Activated naive CD4-positive, alpha-beta T cell treated with anti-CD3 and anti-CD28 coated beads for 36 hours (primary cell): ENCODE results near the gene LRRC43. TPM values are rescaled to one million over a fixed set of nuclear protein-coding genes. Genes with fewer than 3 reads are reported as not detected.

Source experiments
- CTCF ChIA-PET: fragments of 350-600 bp; sonication (Branson Sonifier 250); formaldehyde crosslinking; loops from one replicate; lab custom pipeline; 2021; ENCODE audit warnings: antibody characterized with exemption; lab: Charles Lee
- DNase-seq: peaks from one replicate; pipeline ENCODE4 v3.0.0-alpha.2; 2020
- H3K27ac Mint-ChIP-seq: one replicate; pipeline ENCODE4 v1.8.0; 2021; ENCODE audit warnings: mild to moderate bottlenecking, mixed read lengths
- H3K27me3 Mint-ChIP-seq: one replicate; pipeline ENCODE4 v1.8.0; 2021; ENCODE audit warnings: low read depth, mixed read lengths
- H3K36me3 Mint-ChIP-seq: one replicate; pipeline ENCODE4 v1.8.0; 2021; ENCODE audit warnings: low read depth, mixed read lengths
- H3K4me1 Mint-ChIP-seq: one replicate; pipeline ENCODE4 v1.8.0; 2021; ENCODE audit warnings: low read depth, mixed read lengths
- H3K4me3 Mint-ChIP-seq: one replicate; pipeline ENCODE4 v1.8.0; 2021; ENCODE audit warnings: mild to moderate bottlenecking, moderate library complexity, mixed read lengths
- H3K9me3 Mint-ChIP-seq: one replicate; pipeline ENCODE4 v1.8.0; 2021; ENCODE audit warnings: mixed read lengths
- intact Hi-C: fragments of 100-400 bp; cut with micrococcal nuclease; formaldehyde crosslinking; loops from one replicate; pipeline ENCODE4 v1.15.1; 2023
- total RNA-seq, 2 experiments: library from RNA; stranded (reverse); gene quantifications; one replicate each; pipeline ENCODE4 v1.2.3, GENCODE V29; 2021

Gene LRRC43
- total RNA-seq, 2 experiments from 2014 or later, result 0.60 TPM; not detected in 1

- no peak for DNase-seq
- intact Hi-C loops, result no loop called here
- no peaks in the 10 kb centered on the region for H3K36me3 Mint-ChIP-seq
- CTCF ChIA-PET, result no interaction called here
- H3K9me3 Mint-ChIP-seq, result no peaks in the 10 kb centered on the region
- peaks cover 7% of the 10 kb centered on the region for H3K4me1 Mint-ChIP-seq
- H3K4me3 Mint-ChIP-seq, result no peak overlapping the region
- H3K27me3 Mint-ChIP-seq, result peaks cover 7% of the 10 kb centered on the region
- no peak overlapping the region for H3K27ac Mint-ChIP-seq
Observed at GRCh38 chr12:122185494-122186082, 2.7 kb downstream of the LRRC43 start.

GRCh38 chr12:122187466-122187865, 4.5 kb downstream of the LRRC43 start:
- CTCF ChIA-PET, result interaction anchor here (1.2 kb wide), 1 partner anchor 13 kb away, joined by 4 read pairs; the partner anchor contains the start of gene IL31
- Mint-ChIP-seq H3K27me3 (peaks cover 7% of the 10 kb centered on the region), H3K9me3 (no peaks in the 10 kb centered on the region), H3K36me3 (no peaks in the 10 kb centered on the region), H3K4me1 (peaks cover 7% of the 10 kb centered on the region), H3K4me3 (no peak overlapping the region), H3K27ac (no peak overlapping the region)
- no peak for DNase-seq
- intact Hi-C loops, result no loop called here

GRCh38 chr12:122189626-122190475, 6.9 kb downstream of the LRRC43 start:
- H3K9me3 Mint-ChIP-seq, result peaks cover under 1% of the 10 kb centered on the region
- H3K27me3 Mint-ChIP-seq, result peaks cover 3% of the 10 kb centered on the region
- no peaks in the 10 kb centered on the region for H3K36me3 Mint-ChIP-seq
- no peaks in the 10 kb centered on the region for H3K4me1 Mint-ChIP-seq
- no peak overlapping the region for H3K27ac Mint-ChIP-seq
- CTCF ChIA-PET, result interaction anchor here (0.7 to 1.3 kb wide), 10 partner anchors 34 to 312 kb away, joined by 3 to 6 read pairs (median 3); no protein-coding TSS in a partner anchor
- intact Hi-C loops, result loop anchor here (2.0 kb wide), 1 partner anchor 67 kb away; no protein-coding TSS in a partner anchor
- DNase-seq, result no peak
- H3K4me3 Mint-ChIP-seq, result no peak overlapping the region

GRCh38 chr12:122190842-122191668, 8.1 kb downstream of the LRRC43 start:
- Mint-ChIP-seq H3K9me3 (peaks cover 3% of the 10 kb centered on the region), H3K4me1 (no peaks in the 10 kb centered on the region), H3K27ac (no peak overlapping the region), H3K4me3 (no peak overlapping the region), H3K36me3 (no peaks in the 10 kb centered on the region), H3K27me3 (peaks cover 3% of the 10 kb centered on the region)
- intact Hi-C loops, result loop anchor here (1.0 to 2.0 kb wide), 4 partner anchors 31 to 137 kb away; no protein-coding TSS in a partner anchor
- CTCF ChIA-PET, result interaction anchor here (0.5 to 2.1 kb wide), 19 partner anchors 19 to 313 kb away, joined by 3 to 6 read pairs (median 3); no protein-coding TSS in a partner anchor
- peak; percentile 82 for DNase-seq

- Mint-ChIP-seq H3K27ac (no peak overlapping the region), H3K4me1 (peaks cover 2% of the 10 kb centered on the region), H3K27me3 (peaks cover 3% of the 10 kb centered on the region), H3K4me3 (no peak overlapping the region), H3K9me3 (peaks cover 3% of the 10 kb centered on the region), H3K36me3 (no peaks in the 10 kb centered on the region)
- CTCF ChIA-PET, result interaction anchor here (1.4 to 2.1 kb wide), 3 partner anchors 60 to 138 kb away, joined by 4 to 6 read pairs (median 5); no protein-coding TSS in a partner anchor
- no peak for DNase-seq
- intact Hi-C loops, result no loop called here
Observed at GRCh38 chr12:122192441-122192840, 9.5 kb downstream of the LRRC43 start.

GRCh38 chr12:122194804-122195203, 11.9 kb downstream of the LRRC43 start:
- intact Hi-C loops, result no loop called here

GRCh38 chr12:122195405-122195804, 12.5 kb downstream of the LRRC43 start:
- peaks cover 10% of the 10 kb centered on the region for H3K27me3 Mint-ChIP-seq
- H3K9me3 Mint-ChIP-seq, result peaks cover 3% of the 10 kb centered on the region
- peaks cover 9% of the 10 kb centered on the region for H3K4me1 Mint-ChIP-seq
- no peak for DNase-seq
- H3K27ac Mint-ChIP-seq, result no peak overlapping the region
- no peaks in the 10 kb centered on the region for H3K36me3 Mint-ChIP-seq
- intact Hi-C loops, result no loop called here
- CTCF ChIA-PET, result interaction anchor here (1.6 kb wide), 1 partner anchor 141 kb away, joined by 4 read pairs; no protein-coding TSS in a partner anchor
- no peak overlapping the region for H3K4me3 Mint-ChIP-seq

More at GRCh38 chr12:122194804-122195203, 11.9 kb downstream of the LRRC43 start:
- Mint-ChIP-seq H3K27ac (no peak overlapping the region), H3K27me3 (peaks cover 10% of the 10 kb centered on the region), H3K36me3 (no peaks in the 10 kb centered on the region), H3K9me3 (peaks cover 3% of the 10 kb centered on the region), H3K4me1 (peaks cover 9% of the 10 kb centered on the region), H3K4me3 (no peak overlapping the region)
- CTCF ChIA-PET, result interaction anchor here (0.6 to 1.6 kb wide), 2 partner anchors 28 to 140 kb away, joined by 4 to 5 read pairs; no protein-coding TSS in a partner anchor
- DNase-seq, result no peak

GRCh38 chr12:122197612-122197966, 14.7 kb downstream of the LRRC43 start:
- H3K27me3 Mint-ChIP-seq, result peaks cover 10% of the 10 kb centered on the region
- H3K4me3 Mint-ChIP-seq, result peak overlapping the region; percentile 1
- DNase-seq, result no peak
- CTCF ChIA-PET, result no interaction called here
- no peaks in the 10 kb centered on the region for H3K36me3 Mint-ChIP-seq
- intact Hi-C loops, result no loop called here
- H3K27ac Mint-ChIP-seq, result peak overlapping the region; percentile 84
- peaks cover 3% of the 10 kb centered on the region for H3K9me3 Mint-ChIP-seq
- H3K4me1 Mint-ChIP-seq, result peaks cover 12% of the 10 kb centered on the region

GRCh38 chr12:122199484-122200355, 16.8 kb downstream of the LRRC43 start:
- no peak for DNase-seq
- H3K4me3 Mint-ChIP-seq, result no peak overlapping the region
- CTCF ChIA-PET, result no interaction called here
- H3K27me3 Mint-ChIP-seq, result peaks cover 12% of the 10 kb centered on the region
- no peaks in the 10 kb centered on the region for H3K36me3 Mint-ChIP-seq
- H3K4me1 Mint-ChIP-seq, result peaks cover 19% of the 10 kb centered on the region
- no peak overlapping the region for H3K27ac Mint-ChIP-seq
- intact Hi-C loops, result loop anchor here (5.0 kb wide), 1 partner anchor 68 kb away; the partner anchor contains the start of gene VPS33A
- peaks cover 3% of the 10 kb centered on the region for H3K9me3 Mint-ChIP-seq

- peaks cover 18% of the 10 kb centered on the region for H3K27me3 Mint-ChIP-seq
- intact Hi-C loops, result loop anchor here (5.0 kb wide), 1 partner anchor 67 kb away; the partner anchor contains the start of gene VPS33A
Observed at GRCh38 chr12:122200541-122201175, 17.7 kb downstream of the LRRC43 start.

More at GRCh38 chr12:122200541-122201175, 17.7 kb downstream of the LRRC43 start:
- Mint-ChIP-seq H3K36me3 (no peaks in the 10 kb centered on the region), H3K4me1 (peaks cover 24% of the 10 kb centered on the region), H3K9me3 (no peaks in the 10 kb centered on the region), H3K4me3 (no peak overlapping the region), H3K27ac (no peak overlapping the region)
- no peak for DNase-seq
- CTCF ChIA-PET, result no interaction called here
